Gastroesophageal sphincter (tissue), 4 donors: Measurements from ENCODE around the gene UBE3D. TPM values are rescaled to one million over a fixed set of nuclear protein-coding genes. Genes with fewer than 3 reads are reported as not detected.

Experiments
- ATAC-seq: fragments of 150-250 bp; one replicate; pipeline ENCODE4 v1.9.1; 2016; ENCODE audit warnings: mild to moderate bottlenecking, moderate library complexity
- H3K27ac ChIP-seq, 4 donors: fragments of 200-600 bp; sonication (generic) in 3 of 4; 1 replicate in 3 of 4; 2 replicates in 1 of 4; pipeline ENCODE4 v1.5.1; 2016 to 2019
- H3K27me3 ChIP-seq: fragments of 200-600 bp; sonication (generic); one replicate; pipeline ENCODE4 v1.5.1; 2019
- H3K36me3 ChIP-seq, 2 donors: fragments of 200-600 bp; sonication (generic); one replicate each; pipeline ENCODE4 v1.5.1; 2019; ENCODE audit warnings: control low read depth in 1 of 2
- H3K4me1 ChIP-seq, 3 donors: fragments of 200-600 bp; sonication (generic); 1 replicate in 2 of 3; 2 replicates in 1 of 3; pipeline ENCODE4 v1.5.1; 2016 to 2019; ENCODE audit warnings: control low read depth in 2 of 3
- H3K4me3 ChIP-seq, 2 donors: fragments of 200-600 bp; sonication (generic); one replicate each; pipeline ENCODE4 v1.5.1; 2019; ENCODE audit warnings: mild to moderate bottlenecking in 1 of 2, moderate library complexity in 1 of 2
- H3K9me3 ChIP-seq, 3 donors: fragments of 200-600 bp; sonication (generic); one replicate each; pipeline ENCODE4 v1.5.1; 2017 to 2019; ENCODE audit warnings: control low read depth in 2 of 3
- EP300 ChIP-seq: sonication (generic); formaldehyde crosslinking; IDR thresholded peaks from one replicate; pipeline ENCODE4 v1.6.1; 2017; ENCODE audit warnings: antibody characterized with exemption, mild to moderate bottlenecking
- POLR2A ChIP-seq, 2 donors: fragments of 450-650 bp; IDR thresholded peaks; one replicate each; pipeline ENCODE4 v1.6.1; 2017; ENCODE audit warnings: antibody characterized with exemption in 2 of 2, mild to moderate bottlenecking in 2 of 2, moderate library complexity in 1 of 2
- POLR2AphosphoS5 ChIP-seq: sonication (generic); formaldehyde crosslinking; IDR thresholded peaks from one replicate; pipeline ENCODE4 v1.6.1; 2017; ENCODE audit warnings: antibody characterized with exemption
- WGBS, 2 donors: methylation state at CpG; one replicate each; pipeline ENCODE4 v1.1.5; 2018; ENCODE audit warnings: low coverage in 1 of 2; 5-methylcytosine and 5-hydroxymethylcytosine counted together
- total RNA-seq, 4 donors: library from RNA; depleted of rRNA; stranded (reverse); fragments of >200 nt; gene quantifications; one replicate each; pipeline ENCODE4 v1.1.0, GENCODE V29; 2016
- TF ChIP-seq, protein P1 (sequence below), 4 experiments: fragments of 200-600 bp in 2 of 4; fragments of 450-650 bp in 2 of 4; sonication (generic) in 1 of 4; IDR thresholded peaks; one replicate each; pipeline ENCODE4 v1.5.1; 2017 to 2019; ENCODE audit warnings: antibody characterized with exemption in 4 of 4, mild to moderate bottlenecking in 2 of 4, moderate library complexity in 2 of 4

Gene UBE3D
- total RNA-seq, 4 donors from 2014 or later, result 3.4 to 13.1 (median 7.3) TPM

- H3K9me3 ChIP-seq, result no peaks in the 10 kb centered on the region
- H3K4me3 ChIP-seq, result no peak overlapping the region
- no peak overlapping the region for H3K27ac ChIP-seq
- H3K4me1 ChIP-seq, result no peaks in the 10 kb centered on the region
- no peak for TF ChIP-seq POLR2A (IDR thresholded peaks at IDR 0.05)
- TF ChIP-seq, protein P1, sequence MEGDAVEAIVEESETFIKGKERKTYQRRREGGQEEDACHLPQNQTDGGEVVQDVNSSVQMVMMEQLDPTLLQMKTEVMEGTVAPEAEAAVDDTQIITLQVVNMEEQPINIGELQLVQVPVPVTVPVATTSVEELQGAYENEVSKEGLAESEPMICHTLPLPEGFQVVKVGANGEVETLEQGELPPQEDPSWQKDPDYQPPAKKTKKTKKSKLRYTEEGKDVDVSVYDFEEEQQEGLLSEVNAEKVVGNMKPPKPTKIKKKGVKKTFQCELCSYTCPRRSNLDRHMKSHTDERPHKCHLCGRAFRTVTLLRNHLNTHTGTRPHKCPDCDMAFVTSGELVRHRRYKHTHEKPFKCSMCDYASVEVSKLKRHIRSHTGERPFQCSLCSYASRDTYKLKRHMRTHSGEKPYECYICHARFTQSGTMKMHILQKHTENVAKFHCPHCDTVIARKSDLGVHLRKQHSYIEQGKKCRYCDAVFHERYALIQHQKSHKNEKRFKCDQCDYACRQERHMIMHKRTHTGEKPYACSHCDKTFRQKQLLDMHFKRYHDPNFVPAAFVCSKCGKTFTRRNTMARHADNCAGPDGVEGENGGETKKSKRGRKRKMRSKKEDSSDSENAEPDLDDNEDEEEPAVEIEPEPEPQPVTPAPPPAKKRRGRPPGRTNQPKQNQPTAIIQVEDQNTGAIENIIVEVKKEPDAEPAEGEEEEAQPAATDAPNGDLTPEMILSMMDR (IDR thresholded peaks at IDR 0.05), result no peak
- no peak for TF ChIP-seq EP300
- no peak for TF ChIP-seq POLR2AphosphoS5
- H3K36me3 ChIP-seq, result no peaks in the 10 kb centered on the region
- ATAC-seq, result no peak
- no peaks in the 10 kb centered on the region for H3K27me3 ChIP-seq
Measured at GRCh38 chr6:82996156-82996555, 69.5 kb downstream of the UBE3D start.

DNA sequence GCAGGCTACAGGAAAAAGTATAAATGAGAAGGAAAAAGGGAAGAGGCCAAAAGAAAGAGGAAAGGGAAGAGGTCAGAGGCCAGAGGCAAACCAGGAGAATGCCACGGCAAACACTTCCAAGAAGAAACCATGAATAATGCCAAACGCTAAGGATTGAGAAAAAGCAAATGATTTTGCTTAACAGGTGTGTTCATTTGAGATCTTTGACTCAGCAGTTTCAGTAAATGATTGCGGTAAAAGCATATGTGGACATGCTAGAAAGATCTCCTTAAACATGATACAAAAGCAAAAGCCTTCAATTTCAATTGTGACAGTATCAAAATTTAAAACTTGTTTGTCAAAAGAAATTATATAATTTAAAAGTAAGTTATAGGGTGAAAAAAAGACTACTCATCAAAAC lies 70.6 kb downstream of the UBE3D start:
- WGBS, 2 donors, result 53 to 71% methylated on average over 3 of the region's 3 CpGs
- ATAC-seq, result no peak

GRCh38 chr6:82989736-82990290 lies 75.8 kb downstream of the UBE3D start:
- H3K9me3 ChIP-seq, result no peaks in the 10 kb centered on the region
- no peaks in the 10 kb centered on the region for H3K27me3 ChIP-seq
- no peak overlapping the region for H3K4me3 ChIP-seq
- H3K4me1 ChIP-seq, result peaks cover 0 to 19% (median 0%) of the 10 kb centered on the region in 3 donors
- H3K27ac ChIP-seq, result no peak overlapping the region
- TF ChIP-seq POLR2AphosphoS5 (no peak), POLR2A (IDR thresholded peaks at IDR 0.05) (no peak), EP300 (no peak)
- TF ChIP-seq, protein P1 (IDR thresholded peaks at IDR 0.05), result no peak
- no peak for ATAC-seq
- H3K36me3 ChIP-seq, result no peaks in the 10 kb centered on the region

More for the DNA sequence above, 70.6 kb downstream of the UBE3D start:
- no peaks in the 10 kb centered on the region for H3K9me3 ChIP-seq
- H3K4me3 ChIP-seq, result no peak overlapping the region
- H3K27ac ChIP-seq, result no peak overlapping the region
- no peaks in the 10 kb centered on the region for H3K27me3 ChIP-seq
- H3K36me3 ChIP-seq, result no peaks in the 10 kb centered on the region
- TF ChIP-seq, protein P1 (IDR thresholded peaks at IDR 0.05), result no peak
- TF ChIP-seq POLR2A (IDR thresholded peaks at IDR 0.05) (no peak), POLR2AphosphoS5 (no peak)
- H3K4me1 ChIP-seq, result peaks cover 0 to 4% (median 0%) of the 10 kb centered on the region in 3 donors

- H3K4me1 ChIP-seq, result peaks cover 0 to 19% (median 0%) of the 10 kb centered on the region in 3 donors
- no peak overlapping the region for H3K27ac ChIP-seq
- no peak for TF ChIP-seq POLR2A (IDR thresholded peaks at IDR 0.05)
- no peak for TF ChIP-seq EP300
- TF ChIP-seq, protein P1 (IDR thresholded peaks at IDR 0.05), result no peak
- no peak for TF ChIP-seq POLR2AphosphoS5
- no peaks in the 10 kb centered on the region for H3K27me3 ChIP-seq
- H3K4me3 ChIP-seq, result no peak overlapping the region
- H3K9me3 ChIP-seq, result no peaks in the 10 kb centered on the region
- H3K36me3 ChIP-seq, result no peaks in the 10 kb centered on the region
- no peak for ATAC-seq
- 40 to 60% methylated on average over 2 of the region's 2 CpGs for WGBS, 2 donors
Measured at GRCh38 chr6:82988930-82989351, 76.7 kb downstream of the UBE3D start.

DNA sequence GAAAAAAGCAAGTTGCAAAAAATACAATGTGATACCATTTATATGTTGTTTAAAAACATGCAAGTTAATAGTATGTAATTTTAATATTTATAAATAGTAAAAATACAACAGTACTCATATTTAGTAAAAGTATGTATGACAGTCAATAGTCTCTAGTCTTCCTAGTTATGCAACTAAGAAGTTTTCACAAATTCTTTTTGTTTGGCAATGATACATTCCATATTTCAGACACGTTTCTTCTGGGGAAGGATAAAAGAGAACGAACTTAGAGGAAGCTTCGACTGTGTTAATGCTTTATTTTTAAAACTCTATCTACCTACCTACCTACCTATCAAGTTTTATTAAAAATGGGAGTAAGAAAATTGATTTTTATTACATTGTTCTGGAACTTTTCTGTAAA lies 77.7 kb downstream of the UBE3D start:
- TF ChIP-seq EP300 (no peak), POLR2AphosphoS5 (no peak), POLR2A (IDR thresholded peaks at IDR 0.05) (no peak)
- TF ChIP-seq, protein P1 (IDR thresholded peaks at IDR 0.05), result no peak
- Histone ChIP-seq H3K36me3 (no peaks in the 10 kb centered on the region), H3K9me3 (no peaks in the 10 kb centered on the region), H3K4me1 (peaks cover 0 to 19% (median 0%) of the 10 kb centered on the region in 3 donors), H3K27me3 (no peaks in the 10 kb centered on the region), H3K27ac (no peak overlapping the region), H3K4me3 (no peak overlapping the region)
- ATAC-seq, result no peak
- WGBS, 2 donors, result 37 to 46% methylated on average over 3 of the region's 3 CpGs
